Endometrial microvascular endothelial cells (primary cell): ENCODE measurements around the gene C17orf78. TPM values are rescaled to one million over a fixed set of nuclear protein-coding genes. Genes with fewer than 3 reads are reported as not detected.
"Not testable (repeated sequence)": the region's sequence is repeated elsewhere in the genome, so short reads cannot be mapped to it uniquely, and the experiment has no call there.

Experiments used
- in situ Hi-C: cut with HindIII; loops from 2 replicates; pipeline ENCODE4 v1.10.0; 2017; ENCODE audit warnings: low sequenced_read_pairs, low pct_unique_long_range_greater_than_20kb; ENCODE audit errors: inconsistent ontology term
- total RNA-seq: library from RNA; depleted of rRNA; stranded (reverse); fragments of >200 nt; gene quantifications from one replicate; pipeline ENCODE4 v1.2.3, GENCODE V29; 2015; ENCODE audit errors: inconsistent ontology term

C17orf78 gene
- not detected for total RNA-seq

DNA sequence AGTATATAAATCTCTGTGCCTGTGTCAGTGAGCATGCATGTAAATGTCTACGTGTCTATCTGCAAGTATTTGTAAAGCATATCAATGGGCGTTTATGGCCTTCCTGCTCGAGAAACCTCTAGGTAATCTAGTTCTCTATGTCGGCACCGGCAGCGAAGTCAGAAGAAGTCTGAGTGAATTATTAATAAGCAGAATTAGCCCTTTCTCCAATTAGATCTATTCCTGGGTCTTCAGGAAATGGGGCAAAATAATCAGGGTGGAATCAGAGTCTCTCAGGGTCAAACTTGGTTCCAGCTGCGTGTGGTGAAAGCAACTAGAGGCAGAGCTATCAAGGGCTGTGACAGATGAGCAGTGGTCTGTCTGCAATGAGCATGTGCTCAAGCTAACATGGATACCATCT is at the start of gene C17orf78:
TSS of gene C17orf78 (plus strand) at position 280 of the 400 bp plus-strand sequence. CDS start at position 388, 108 bp downstream.
- in situ Hi-C loops: no loop called here

GRCh38 chr17:37327341-37328090 is 48.3 kb upstream of the C17orf78 start:
- in situ Hi-C loops: no loop called here

DNA sequence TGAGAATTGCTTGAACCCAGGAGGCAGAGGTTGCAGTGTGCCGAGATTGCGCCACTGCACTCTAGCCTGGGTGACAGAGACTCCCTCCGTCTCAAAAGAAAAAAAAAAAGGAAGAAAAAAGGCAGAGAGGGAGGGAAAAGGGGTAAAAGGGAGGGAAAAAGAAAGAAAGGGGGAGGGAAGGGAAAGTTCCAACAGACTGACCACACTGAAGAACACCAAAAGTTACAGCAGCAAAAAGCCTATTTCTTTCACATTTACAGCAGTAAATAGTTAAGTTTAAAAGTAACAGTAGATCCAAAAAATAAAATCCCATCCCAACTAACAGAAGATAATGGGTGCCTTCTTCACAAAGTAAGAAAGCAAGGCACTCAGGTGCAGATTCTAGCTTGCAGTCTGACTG is 36.9 kb upstream of the C17orf78 start:
- in situ Hi-C loops: no loop called here

DNA sequence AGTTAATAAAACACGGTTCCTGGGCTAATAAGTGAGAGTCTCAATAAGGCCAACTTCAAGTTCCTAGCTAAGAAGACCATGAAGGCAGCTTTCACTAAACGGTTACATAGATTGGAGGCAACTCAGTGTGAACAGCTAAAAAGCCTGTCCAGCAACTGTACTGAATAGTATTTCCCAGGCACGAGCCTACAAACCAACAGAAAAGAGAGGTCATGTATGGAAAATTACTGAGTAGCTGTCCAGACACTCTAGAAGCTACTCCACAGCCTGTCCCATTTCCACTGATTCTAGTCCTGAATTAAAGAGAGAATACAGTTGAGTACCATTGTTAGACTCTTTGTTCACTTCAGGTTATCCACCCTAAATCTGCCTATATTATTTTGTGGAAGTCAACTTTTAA is 36.5 kb upstream of the C17orf78 start:
- in situ Hi-C loops: no loop called here

DNA sequence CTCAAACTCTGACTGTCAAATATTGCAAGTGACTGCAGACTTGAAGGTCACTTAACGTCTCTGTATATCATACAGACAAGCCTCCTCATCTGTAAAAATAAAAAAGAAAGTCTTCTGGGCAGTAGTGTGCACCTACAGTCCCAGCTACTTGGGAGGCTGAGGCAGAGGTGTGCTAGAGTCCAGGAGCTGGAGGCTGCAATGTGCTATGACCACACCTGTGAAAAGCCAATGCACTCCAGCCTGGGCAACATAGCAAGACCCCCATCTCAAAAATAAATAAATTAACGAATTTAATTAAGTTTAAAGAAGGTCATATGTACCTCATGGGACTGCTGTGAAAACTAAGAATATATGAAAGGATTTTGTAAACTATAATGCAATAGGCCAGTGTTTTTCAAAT is 35.0 kb upstream of the C17orf78 start:
- in situ Hi-C loops: no loop called here

DNA sequence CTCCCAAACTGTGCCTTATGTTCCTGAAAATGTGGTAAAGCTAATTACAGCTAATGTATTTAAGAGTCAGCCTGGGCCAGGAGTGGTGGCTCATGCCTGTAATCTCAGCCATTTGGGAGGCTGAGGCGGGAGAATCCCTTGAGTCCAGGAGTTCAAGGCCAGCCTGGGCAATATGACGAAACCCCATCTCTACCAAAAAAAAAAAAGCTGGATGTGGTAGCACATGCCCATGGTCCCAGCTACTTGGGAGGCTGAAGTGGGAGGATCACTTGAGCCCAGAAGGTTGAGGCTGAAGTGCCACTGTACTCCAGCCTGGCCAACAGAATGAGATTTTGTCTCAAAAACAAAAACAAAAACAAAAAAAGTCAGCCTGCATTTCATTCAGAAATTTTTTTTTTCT is 33.2 kb upstream of the C17orf78 start:
- in situ Hi-C loops: no loop called here

GRCh38 chr17:37344519-37344918 is 31.3 kb upstream of the C17orf78 start:
- in situ Hi-C loops: no loop called here

DNA sequence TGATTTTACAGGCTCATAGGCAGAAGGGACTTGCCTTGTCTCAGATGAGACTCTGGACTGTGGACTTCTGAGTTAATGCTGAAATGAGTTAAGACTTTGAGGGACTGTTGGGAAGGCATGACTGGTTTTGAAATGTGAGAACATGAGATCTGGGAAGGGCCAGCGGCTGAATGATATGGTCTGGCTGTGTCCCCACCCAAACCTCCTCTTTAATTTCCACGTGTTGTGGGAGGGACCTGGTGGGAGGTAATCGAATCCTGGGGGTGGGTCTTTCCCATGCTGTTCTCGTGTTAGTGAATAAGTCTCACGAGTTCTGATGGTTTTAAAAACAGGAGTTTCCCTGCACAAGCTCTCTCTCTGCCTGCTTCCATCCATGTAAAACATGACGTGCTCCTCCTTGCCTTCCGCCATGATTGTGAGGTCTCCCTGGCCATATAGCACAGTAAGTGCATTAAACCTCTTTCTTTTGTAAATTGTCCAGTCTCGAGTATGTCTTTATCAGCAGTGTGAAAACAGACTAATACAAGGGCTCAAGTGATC is 28.9 kb upstream of the C17orf78 start:
- in situ Hi-C loops: not testable (repeated sequence)

DNA sequence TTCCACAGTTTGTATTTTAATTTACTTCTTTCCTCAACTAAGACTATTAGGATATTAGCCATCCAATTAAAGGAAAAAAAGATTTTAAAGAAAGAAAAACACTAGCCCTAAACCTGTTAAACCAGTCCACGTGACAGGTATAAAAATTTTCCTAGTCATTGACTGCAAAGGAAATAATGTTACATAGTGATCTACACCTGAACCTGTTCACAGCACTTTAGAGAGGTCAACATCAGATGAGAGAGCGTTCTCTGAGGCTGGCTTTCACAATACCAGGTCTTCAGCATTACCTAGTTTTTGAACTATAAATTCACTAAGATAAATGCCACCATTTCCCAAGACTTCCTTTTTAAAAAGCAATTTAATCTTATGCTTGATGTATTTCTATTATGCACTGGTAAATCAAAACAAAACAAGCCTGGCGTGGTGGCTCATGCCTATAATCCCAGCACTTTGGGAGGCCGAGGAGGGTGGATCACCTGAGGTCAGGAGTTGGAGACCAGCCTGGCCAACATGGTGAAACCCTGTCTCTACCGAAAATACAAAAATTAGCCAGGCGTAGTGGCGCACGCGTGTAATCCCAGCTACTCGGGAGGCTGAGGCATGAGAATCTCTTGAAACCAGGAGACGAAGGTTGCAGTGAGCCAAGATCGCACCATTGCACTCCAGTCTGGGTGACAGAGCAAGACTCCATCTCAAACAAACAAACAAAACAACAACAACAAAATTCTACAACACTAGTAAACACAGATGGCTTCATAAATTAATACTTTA is 18.8 kb upstream of the C17orf78 start:
- in situ Hi-C loops: not testable (repeated sequence)

- in situ Hi-C loops: no loop called here
Observed at GRCh38 chr17:37358098-37358829, 17.5 kb upstream of the C17orf78 start.

GRCh38 chr17:37358830-37359681 is 16.7 kb upstream of the C17orf78 start:
- in situ Hi-C loops: no loop called here

DNA sequence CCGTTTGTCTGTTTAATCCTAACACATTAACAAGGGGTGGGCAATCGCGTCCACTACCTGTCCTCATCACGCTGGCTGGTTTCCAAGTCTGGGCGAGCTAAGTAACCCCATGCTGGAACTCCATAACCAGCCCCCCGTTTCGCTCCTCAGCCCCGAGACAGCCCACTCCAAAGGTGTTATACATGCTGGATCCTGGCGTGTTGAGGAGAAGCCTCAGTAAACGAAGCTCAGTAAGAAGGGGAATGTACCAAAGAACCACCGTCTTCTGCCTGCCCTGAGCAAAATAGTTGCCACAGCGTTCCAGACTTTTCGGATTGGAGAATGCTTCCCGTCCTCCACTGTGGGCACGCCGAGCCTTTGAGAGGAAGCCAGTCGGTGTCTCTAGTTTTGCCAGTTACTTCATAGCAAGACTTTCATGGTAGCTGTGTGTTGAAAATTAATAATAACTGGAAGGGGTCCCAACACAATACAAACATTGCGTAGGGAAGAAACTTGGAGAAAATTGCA is 16.1 kb upstream of the C17orf78 start:
- in situ Hi-C loops: no loop called here

DNA sequence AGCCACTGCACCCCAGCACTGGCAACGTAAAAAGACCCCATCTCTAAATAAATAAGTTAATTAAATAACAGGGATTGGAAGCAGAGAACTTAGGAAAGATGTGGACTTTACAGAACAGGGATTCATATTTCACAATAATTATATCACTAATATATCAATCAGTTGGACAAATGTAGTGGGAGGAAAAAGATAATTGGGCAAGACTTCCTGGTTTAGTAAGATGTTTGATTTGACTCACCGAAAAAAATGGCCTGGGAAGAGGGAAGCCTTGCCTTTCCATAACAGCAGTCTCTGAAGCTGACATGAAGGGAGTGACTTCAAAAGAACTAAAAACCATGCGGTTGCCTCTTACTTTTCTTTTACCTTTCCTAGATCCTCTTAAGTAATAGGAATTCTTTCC is 15.2 kb upstream of the C17orf78 start:
- in situ Hi-C loops: no loop called here

- in situ Hi-C loops: no loop called here
Observed at GRCh38 chr17:37361543-37361942, 14.2 kb upstream of the C17orf78 start.

DNA sequence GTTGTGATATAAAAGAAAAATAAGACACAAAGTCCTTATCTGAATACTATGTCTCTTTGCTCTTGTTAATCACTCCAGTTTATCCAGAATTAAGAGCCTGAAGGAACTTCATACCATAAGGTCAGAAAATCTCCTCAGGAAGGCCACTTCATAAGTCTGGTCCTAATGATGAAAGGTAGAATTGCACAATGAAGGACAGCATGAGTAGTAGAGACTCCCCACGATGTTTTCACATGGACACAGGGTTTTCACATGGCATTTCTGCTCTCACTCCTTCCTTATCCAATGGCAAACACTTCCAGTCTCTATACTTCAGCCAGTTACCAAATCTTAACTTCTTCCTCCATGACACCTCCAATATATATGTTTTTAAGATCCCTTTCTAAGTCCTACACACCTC is 10.2 kb upstream of the C17orf78 start:
- in situ Hi-C loops: no loop called here

DNA sequence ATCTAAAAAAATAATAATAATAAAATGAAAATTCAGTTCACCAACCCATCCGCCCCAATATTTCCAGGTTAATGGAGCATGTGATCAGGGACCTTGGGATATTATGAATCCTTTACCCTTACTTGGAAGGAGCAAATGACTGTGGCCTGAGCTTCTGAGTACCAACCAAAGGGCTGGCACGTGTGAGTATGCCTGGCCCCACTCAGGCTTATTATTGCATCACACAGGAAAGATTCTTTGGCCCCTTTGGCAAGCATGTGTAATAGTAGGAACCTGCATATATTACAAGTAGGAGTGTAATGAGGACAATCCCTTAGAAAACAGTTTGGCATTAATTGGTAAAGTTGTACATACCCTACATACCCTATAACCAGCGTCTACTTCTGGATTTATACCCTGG is 7.2 kb upstream of the C17orf78 start:
- in situ Hi-C loops: no loop called here

- in situ Hi-C loops: no loop called here
Observed at GRCh38 chr17:37373530-37374159, 2.1 kb upstream of the C17orf78 start.

- in situ Hi-C loops: no loop called here
Observed at GRCh38 chr17:37382056-37382455, 6.3 kb downstream of the C17orf78 start.
